Measurements from ENCODE around the gene GRM3.

- TF ChIP-seq CTCF (IDR thresholded peaks at IDR 0.05), result no peak
- TF ChIP-seq POLR2A (IDR thresholded peaks at IDR 0.05), result no peak
Observed at GRCh38 chr7:86648169-86648568, 4.5 kb downstream of the GRM3 start.

All from thyroid gland (tissue), 4 donors.